Measurements from ENCODE around the gene PAPLN.
"Not testable (repeated sequence)": the region's sequence is repeated elsewhere in the genome, so short reads cannot be mapped to it uniquely, and the experiment has no call there.

Gene PAPLN

GRCh38 chr14:73237219-73237785 lies at the start of gene PAPLN:
Gene PAPLN, plus strand, starts transcription at chr14:73237506. Its CDS starts 2,273 bp downstream, at chr14:73239779.
- H3K36me3 ChIP-seq (ENCODE audit: control insufficient read depth, insufficient read depth, low read length) = no peaks in the 10 kb centered on the region
- peaks cover 7% of the 10 kb centered on the region for H3K27me3 ChIP-seq (ENCODE audit: control insufficient read depth, insufficient read depth, low read length)
- no peak within 1 kb of the TSS for H3K9ac ChIP-seq (ENCODE audit: low read length)
- H3K4me3 ChIP-seq (ENCODE audit: low read length) = peak within 1 kb of the TSS; percentile 58
- peaks cover 11% of the 10 kb centered on the region for H3K4me1 ChIP-seq (ENCODE audit: control insufficient read depth, insufficient read depth, low read length)
- peak within 1 kb of the TSS; percentile 44 for H3K27ac ChIP-seq (ENCODE audit: low read depth, low read length)

- no peak overlapping the region for H3K9ac ChIP-seq (ENCODE audit: low read length)
- no peaks in the 10 kb centered on the region for H3K27me3 ChIP-seq (ENCODE audit: control insufficient read depth, insufficient read depth, low read length)
- H3K4me1 ChIP-seq (ENCODE audit: control insufficient read depth, insufficient read depth, low read length) = no peaks in the 10 kb centered on the region
- peaks cover 11% of the 10 kb centered on the region for H3K36me3 ChIP-seq (ENCODE audit: control insufficient read depth, insufficient read depth, low read length)
- no peak overlapping the region for H3K4me3 ChIP-seq (ENCODE audit: low read length)
- no peak overlapping the region for H3K27ac ChIP-seq (ENCODE audit: low read depth, low read length)
Observed at GRCh38 chr14:73188501-73188911, 48.8 kb upstream of the PAPLN start.

- Histone ChIP-seq H3K4me1 (ENCODE audit: control insufficient read depth, insufficient read depth, low read length) (no peaks in the 10 kb centered on the region), H3K4me3 (ENCODE audit: low read length) (no peak overlapping the region), H3K36me3 (ENCODE audit: control insufficient read depth, insufficient read depth, low read length) (peaks cover 11% of the 10 kb centered on the region), H3K27ac (ENCODE audit: low read depth, low read length) (no peak overlapping the region), H3K9ac (ENCODE audit: low read length) (no peak overlapping the region), H3K27me3 (ENCODE audit: control insufficient read depth, insufficient read depth, low read length) (no peaks in the 10 kb centered on the region)
Observed at GRCh38 chr14:73189651-73190050, 47.7 kb upstream of the PAPLN start.

- H3K9ac ChIP-seq (ENCODE audit: low read length) = no peak overlapping the region
- no peak overlapping the region for H3K4me3 ChIP-seq (ENCODE audit: low read length)
- no peaks in the 10 kb centered on the region for H3K27me3 ChIP-seq (ENCODE audit: control insufficient read depth, insufficient read depth, low read length)
- no peaks in the 10 kb centered on the region for H3K4me1 ChIP-seq (ENCODE audit: control insufficient read depth, insufficient read depth, low read length)
- H3K27ac ChIP-seq (ENCODE audit: low read depth, low read length) = no peak overlapping the region
- H3K36me3 ChIP-seq (ENCODE audit: control insufficient read depth, insufficient read depth, low read length) = peaks cover 11% of the 10 kb centered on the region
Observed at GRCh38 chr14:73191441-73191840, 45.9 kb upstream of the PAPLN start.

GRCh38 chr14:73194306-73194705 lies 43.0 kb upstream of the PAPLN start:
- not testable (repeated sequence) for H3K4me1 ChIP-seq (ENCODE audit: control insufficient read depth, insufficient read depth, low read length); H3K4me3 ChIP-seq (ENCODE audit: low read length); H3K27ac ChIP-seq (ENCODE audit: low read depth, low read length); H3K27me3 ChIP-seq (ENCODE audit: control insufficient read depth, insufficient read depth, low read length); H3K9ac ChIP-seq (ENCODE audit: low read length)
- peaks cover 17% of the 10 kb centered on the region for H3K36me3 ChIP-seq (ENCODE audit: control insufficient read depth, insufficient read depth, low read length)

- H3K27ac ChIP-seq (ENCODE audit: low read depth, low read length) = no peak overlapping the region
- peaks cover 8% of the 10 kb centered on the region for H3K36me3 ChIP-seq (ENCODE audit: control insufficient read depth, insufficient read depth, low read length)
- H3K4me1 ChIP-seq (ENCODE audit: control insufficient read depth, insufficient read depth, low read length) = no peaks in the 10 kb centered on the region
Observed at GRCh38 chr14:73198253-73198652, 39.1 kb upstream of the PAPLN start.

GRCh38 chr14:73203527-73203926 lies 33.8 kb upstream of the PAPLN start:
- H3K9ac ChIP-seq (ENCODE audit: low read length) = no peak overlapping the region
- H3K27me3 ChIP-seq (ENCODE audit: control insufficient read depth, insufficient read depth, low read length) = no peaks in the 10 kb centered on the region
- H3K4me3 ChIP-seq (ENCODE audit: low read length) = no peak overlapping the region
- H3K4me1 ChIP-seq (ENCODE audit: control insufficient read depth, insufficient read depth, low read length) = no peaks in the 10 kb centered on the region
- peaks cover 21% of the 10 kb centered on the region for H3K36me3 ChIP-seq (ENCODE audit: control insufficient read depth, insufficient read depth, low read length)
- no peak overlapping the region for H3K27ac ChIP-seq (ENCODE audit: low read depth, low read length)

More at GRCh38 chr14:73198253-73198652, 39.1 kb upstream of the PAPLN start:
- H3K4me3 ChIP-seq (ENCODE audit: low read length) = no peak overlapping the region
- no peak overlapping the region for H3K9ac ChIP-seq (ENCODE audit: low read length)
- no peaks in the 10 kb centered on the region for H3K27me3 ChIP-seq (ENCODE audit: control insufficient read depth, insufficient read depth, low read length)

- Histone ChIP-seq H3K9ac (ENCODE audit: low read length) (no peak overlapping the region), H3K27me3 (ENCODE audit: control insufficient read depth, insufficient read depth, low read length) (no peaks in the 10 kb centered on the region), H3K4me1 (ENCODE audit: control insufficient read depth, insufficient read depth, low read length) (no peaks in the 10 kb centered on the region), H3K27ac (ENCODE audit: low read depth, low read length) (no peak overlapping the region), H3K4me3 (ENCODE audit: low read length) (no peak overlapping the region), H3K36me3 (ENCODE audit: control insufficient read depth, insufficient read depth, low read length) (peaks cover 29% of the 10 kb centered on the region)
Observed at GRCh38 chr14:73207615-73208014, 29.7 kb upstream of the PAPLN start.

- no peak overlapping the region for H3K27ac ChIP-seq (ENCODE audit: low read depth, low read length)
Observed at GRCh38 chr14:73208390-73208789, 28.9 kb upstream of the PAPLN start.

GRCh38 chr14:73208846-73209245 lies 28.5 kb upstream of the PAPLN start:
- H3K36me3 ChIP-seq (ENCODE audit: control insufficient read depth, insufficient read depth, low read length) = peaks cover 29% of the 10 kb centered on the region
- no peaks in the 10 kb centered on the region for H3K4me1 ChIP-seq (ENCODE audit: control insufficient read depth, insufficient read depth, low read length)
- H3K9ac ChIP-seq (ENCODE audit: low read length) = no peak overlapping the region
- no peak overlapping the region for H3K4me3 ChIP-seq (ENCODE audit: low read length)
- H3K27me3 ChIP-seq (ENCODE audit: control insufficient read depth, insufficient read depth, low read length) = no peaks in the 10 kb centered on the region
- H3K27ac ChIP-seq (ENCODE audit: low read depth, low read length) = no peak overlapping the region

More at GRCh38 chr14:73208390-73208789, 28.9 kb upstream of the PAPLN start:
- H3K9ac ChIP-seq (ENCODE audit: low read length) = no peak overlapping the region
- no peaks in the 10 kb centered on the region for H3K27me3 ChIP-seq (ENCODE audit: control insufficient read depth, insufficient read depth, low read length)
- peaks cover 29% of the 10 kb centered on the region for H3K36me3 ChIP-seq (ENCODE audit: control insufficient read depth, insufficient read depth, low read length)
- H3K4me1 ChIP-seq (ENCODE audit: control insufficient read depth, insufficient read depth, low read length) = no peaks in the 10 kb centered on the region
- no peak overlapping the region for H3K4me3 ChIP-seq (ENCODE audit: low read length)

- Histone ChIP-seq H3K27me3 (ENCODE audit: control insufficient read depth, insufficient read depth, low read length) (no peaks in the 10 kb centered on the region), H3K36me3 (ENCODE audit: control insufficient read depth, insufficient read depth, low read length) (peaks cover 29% of the 10 kb centered on the region), H3K9ac (ENCODE audit: low read length) (no peak overlapping the region), H3K27ac (ENCODE audit: low read depth, low read length) (no peak overlapping the region), H3K4me1 (ENCODE audit: control insufficient read depth, insufficient read depth, low read length) (no peaks in the 10 kb centered on the region), H3K4me3 (ENCODE audit: low read length) (no peak overlapping the region)
Observed at GRCh38 chr14:73209953-73210352, 27.4 kb upstream of the PAPLN start.

GRCh38 chr14:73211251-73212040 lies 25.9 kb upstream of the PAPLN start:
- Histone ChIP-seq H3K9ac (ENCODE audit: low read length) (no peak overlapping the region), H3K4me1 (ENCODE audit: control insufficient read depth, insufficient read depth, low read length) (no peaks in the 10 kb centered on the region), H3K27ac (ENCODE audit: low read depth, low read length) (no peak overlapping the region), H3K36me3 (ENCODE audit: control insufficient read depth, insufficient read depth, low read length) (peaks cover 26% of the 10 kb centered on the region), H3K4me3 (ENCODE audit: low read length) (no peak overlapping the region), H3K27me3 (ENCODE audit: control insufficient read depth, insufficient read depth, low read length) (no peaks in the 10 kb centered on the region)

GRCh38 chr14:73216030-73216429 lies 21.3 kb upstream of the PAPLN start:
- Histone ChIP-seq H3K9ac (ENCODE audit: low read length) (no peak overlapping the region), H3K27me3 (ENCODE audit: control insufficient read depth, insufficient read depth, low read length) (no peaks in the 10 kb centered on the region), H3K27ac (ENCODE audit: low read depth, low read length) (no peak overlapping the region), H3K4me3 (ENCODE audit: low read length) (no peak overlapping the region), H3K4me1 (ENCODE audit: control insufficient read depth, insufficient read depth, low read length) (no peaks in the 10 kb centered on the region), H3K36me3 (ENCODE audit: control insufficient read depth, insufficient read depth, low read length) (peaks cover 19% of the 10 kb centered on the region)
